HL-60 (cell line): ENCODE measurements around the gene PDE4B.
A peak's percentile ranks its signal among the peaks of the same experiment; 100 is the strongest.

ENCODE experiments used
- DNase-seq, 2 experiments: peaks; one replicate each; pipeline ENCODE4 v3.0.0-alpha.2; 2010 to 2020; ENCODE audit warnings: low read depth in 1 of 2, low spot score in 1 of 2
- H3K27ac ChIP-seq: fragments of 250-450 bp; sonication (Bioruptor Pico); replicated peaks from 2 replicates; pipeline ENCODE4 v1.5.1; 2020; ENCODE audit warnings: mild to moderate bottlenecking, moderate library complexity
- H3K27me3 ChIP-seq: fragments of 250-450 bp; sonication (Bioruptor Pico); 2 replicates; pipeline ENCODE4 v1.5.1; 2021; ENCODE audit warnings: mild to moderate bottlenecking, moderate library complexity; ENCODE audit not compliant: insufficient read depth, poor library complexity, severe bottlenecking
- H3K4me3 ChIP-seq: replicated peaks from 2 replicates; pipeline ENCODE4 v1.5.1; 2011; ENCODE audit warnings: mild to moderate bottlenecking, control low read depth, low read length; ENCODE audit not compliant: insufficient read depth
- CTCF ChIP-seq: IDR thresholded peaks from one replicate; pipeline ENCODE4 v1.5.1; 2011; ENCODE audit warnings: low read length, control low read depth, inconsistent platforms; ENCODE audit not compliant: insufficient read depth
- GABPA ChIP-seq: IDR thresholded peaks from 2 replicates; pipeline ENCODE4 v1.6.1; 2012; ENCODE audit warnings: low read depth
- POLR2AphosphoS5 ChIP-seq: IDR thresholded peaks from 2 replicates; pipeline ENCODE4 v1.6.1; 2012; ENCODE audit warnings: low read depth
- REST ChIP-seq: IDR thresholded peaks from 2 replicates; pipeline ENCODE4 v1.6.1; 2012; ENCODE audit warnings: low read depth; ENCODE audit not compliant: insufficient replicate concordance
- SPI1 ChIP-seq: IDR thresholded peaks from 2 replicates; pipeline ENCODE4 v1.6.1; 2012; ENCODE audit warnings: low read depth, mild to moderate bottlenecking, borderline replicate concordance

The PDE4B gene

DNA sequence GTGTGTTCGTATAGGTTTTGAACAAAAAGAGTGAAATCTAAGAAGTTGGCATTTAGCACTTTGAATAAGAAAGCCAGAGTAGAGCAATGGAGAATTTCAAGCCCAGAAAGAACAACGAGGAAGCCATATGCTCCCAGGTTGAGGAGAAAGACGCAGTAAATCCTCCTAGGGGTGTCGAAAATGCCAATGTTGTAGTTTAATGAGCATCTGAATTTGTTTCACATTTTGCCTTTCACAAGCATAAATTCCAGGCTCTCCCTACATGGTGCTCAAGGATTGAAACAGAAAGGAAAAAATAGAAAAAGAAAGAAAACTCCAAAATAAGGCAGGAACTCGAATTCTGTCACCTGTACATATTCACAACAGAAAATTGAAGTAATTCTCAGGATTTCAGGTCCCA is 476.5 kb downstream of the PDE4B start:
- no peak for DNase-seq
- no peak overlapping the region for H3K27ac ChIP-seq
- no peak for TF ChIP-seq CTCF

GRCh38 chr1:66270119-66270812 is 477.6 kb downstream of the PDE4B start:
- TF ChIP-seq GABPA, result no peak
- Histone ChIP-seq H3K27me3 (no peaks in the 10 kb centered on the region), H3K27ac (no peak overlapping the region; the same call in none of the 2 replicates), H3K4me3 (no peak overlapping the region)
- peak in 1 of 2 experiments; percentile 45 for DNase-seq

More for the DNA sequence above, 476.5 kb downstream of the PDE4B start:
- no peak overlapping the region for H3K4me3 ChIP-seq
- no peaks in the 10 kb centered on the region for H3K27me3 ChIP-seq

- no peaks in the 10 kb centered on the region for H3K27me3 ChIP-seq
- TF ChIP-seq REST (no peak), POLR2AphosphoS5 (no peak), GABPA (no peak), SPI1 (no peak), CTCF (no peak)
- no peak overlapping the region for H3K4me3 ChIP-seq
- DNase-seq, result no peak
- H3K27ac ChIP-seq, result no peak overlapping the region
These were observed 478.7 kb downstream of the PDE4B start for GRCh38 chr1:66271216-66271903.

- TF ChIP-seq GABPA (no peak), POLR2AphosphoS5 (no peak), CTCF (no peak), REST (no peak), SPI1 (no peak)
- H3K27ac ChIP-seq, result no peak overlapping the region
- no peak for DNase-seq
- no peaks in the 10 kb centered on the region for H3K27me3 ChIP-seq
- H3K4me3 ChIP-seq, result no peak overlapping the region
These were observed 479.2 kb downstream of the PDE4B start for GRCh38 chr1:66271904-66272254.
